ENCODE measurements around the gene MEIS1.

The MEIS1 gene

DNA sequence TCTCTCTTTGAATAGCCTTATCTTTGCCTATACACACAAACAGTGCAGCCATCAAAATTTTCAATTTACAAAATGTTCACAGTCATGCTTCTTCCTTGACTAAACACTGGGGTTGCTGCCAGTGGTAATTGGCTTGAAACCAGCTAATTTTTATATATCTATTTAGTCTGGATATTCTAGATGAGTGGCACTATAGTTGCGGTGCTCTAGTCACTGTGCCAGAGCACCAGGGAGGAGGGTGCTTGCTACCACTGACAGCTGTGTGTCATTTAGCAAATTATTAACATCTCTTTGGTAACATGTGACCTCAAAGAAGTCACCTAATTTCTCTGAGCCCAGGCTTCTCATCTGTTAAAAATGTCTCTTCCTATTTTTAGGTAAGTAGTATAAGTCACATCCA lies 130.4 kb downstream of the MEIS1 start:
- Histone ChIP-seq H3K9me2 (replicated peaks; ENCODE audit: insufficient read depth, low read length) (no peaks in the 10 kb centered on the region), H3K9me3 (replicated peaks; ENCODE audit: insufficient read depth, low read length) (no peaks in the 10 kb centered on the region), H3K9ac (ENCODE audit: low read length) (no peak overlapping the region), H3K79me2 (ENCODE audit: low read length) (no peaks in the 10 kb centered on the region), H2AFZ (ENCODE audit: low read length) (no peak overlapping the region), H3K4me3 (ENCODE audit: low read length) (no peak overlapping the region), H3K27me3 (replicated peaks; ENCODE audit: insufficient read depth, low read length) (no peaks in the 10 kb centered on the region), H4K20me1 (ENCODE audit: insufficient read depth, low read length) (no peaks in the 10 kb centered on the region), H3K4me2 (ENCODE audit: low read depth, low read length) (no peak overlapping the region), H3K36me3 (replicated peaks; ENCODE audit: insufficient read depth, low read length) (no peaks in the 10 kb centered on the region), H3K4me1 (ENCODE audit: low read length) (no peaks in the 10 kb centered on the region), H3K27ac (ENCODE audit: low read length) (no peak overlapping the region), H3F3A (ENCODE audit: insufficient read depth, low read length) (no peaks in the 10 kb centered on the region)
- no peak for TF ChIP-seq EZH2phosphoT487 (IDR thresholded peaks at IDR 0.05; ENCODE audit: low read length)
- no peak for TF ChIP-seq EZH2 (optimal IDR thresholded peaks at IDR 0.05; ENCODE audit: low read depth, low read length)
- no peak for TF ChIP-seq CTCF (IDR thresholded peaks at IDR 0.05; ENCODE audit: low read length)
- no peak for DNase-seq

DNA sequence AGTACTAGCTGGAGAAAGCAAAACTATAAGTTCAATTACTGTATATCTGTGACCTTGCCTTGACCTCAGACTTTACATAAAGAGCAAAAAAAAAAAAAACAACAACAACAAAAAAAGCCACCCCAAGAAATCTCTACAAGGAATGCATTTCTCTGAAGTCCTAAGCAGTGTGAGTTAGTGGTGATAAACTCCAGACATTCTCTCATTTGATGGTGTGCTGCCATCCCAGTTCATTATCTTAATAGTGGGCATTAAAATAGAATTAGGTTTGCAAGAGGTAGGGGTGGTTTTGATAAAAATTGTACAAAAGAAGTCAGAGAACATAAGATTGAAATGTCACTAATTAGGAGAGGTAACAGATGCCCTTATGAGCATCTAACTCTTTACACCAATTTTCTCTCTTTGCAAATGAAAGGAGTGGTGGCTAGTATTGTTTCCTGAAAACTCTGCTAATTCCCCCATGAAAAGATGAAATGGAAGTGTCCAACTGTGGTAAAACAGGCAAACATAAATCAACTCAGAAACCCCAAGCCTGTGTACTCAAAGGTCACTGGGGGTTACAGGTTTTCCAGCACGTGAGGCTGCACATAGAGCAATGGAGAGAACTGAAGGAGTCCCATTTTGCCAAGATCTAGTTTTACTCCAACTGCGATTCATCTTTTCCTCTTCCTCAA lies 131.9 kb downstream of the MEIS1 start:
- no peak for DNase-seq
- Histone ChIP-seq H3K36me3 (replicated peaks; ENCODE audit: insufficient read depth, low read length) (no peaks in the 10 kb centered on the region), H3K9me3 (replicated peaks; ENCODE audit: insufficient read depth, low read length) (no peaks in the 10 kb centered on the region), H3K4me3 (ENCODE audit: low read length) (no peak overlapping the region), H3K27me3 (replicated peaks; ENCODE audit: insufficient read depth, low read length) (no peaks in the 10 kb centered on the region), H3K79me2 (ENCODE audit: low read length) (no peaks in the 10 kb centered on the region), H3K4me2 (ENCODE audit: low read depth, low read length) (no peak overlapping the region), H3K4me1 (ENCODE audit: low read length) (no peaks in the 10 kb centered on the region), H3K9ac (ENCODE audit: low read length) (no peak overlapping the region), H3K9me2 (replicated peaks; ENCODE audit: insufficient read depth, low read length) (no peaks in the 10 kb centered on the region), H3F3A (ENCODE audit: insufficient read depth, low read length) (no peaks in the 10 kb centered on the region), H4K20me1 (ENCODE audit: insufficient read depth, low read length) (no peaks in the 10 kb centered on the region), H3K27ac (ENCODE audit: low read length) (no peak overlapping the region), H2AFZ (ENCODE audit: low read length) (no peak overlapping the region)
- TF ChIP-seq EZH2phosphoT487 (IDR thresholded peaks at IDR 0.05; ENCODE audit: low read length), result no peak
- no peak for TF ChIP-seq CTCF (IDR thresholded peaks at IDR 0.05; ENCODE audit: low read length)

DNA sequence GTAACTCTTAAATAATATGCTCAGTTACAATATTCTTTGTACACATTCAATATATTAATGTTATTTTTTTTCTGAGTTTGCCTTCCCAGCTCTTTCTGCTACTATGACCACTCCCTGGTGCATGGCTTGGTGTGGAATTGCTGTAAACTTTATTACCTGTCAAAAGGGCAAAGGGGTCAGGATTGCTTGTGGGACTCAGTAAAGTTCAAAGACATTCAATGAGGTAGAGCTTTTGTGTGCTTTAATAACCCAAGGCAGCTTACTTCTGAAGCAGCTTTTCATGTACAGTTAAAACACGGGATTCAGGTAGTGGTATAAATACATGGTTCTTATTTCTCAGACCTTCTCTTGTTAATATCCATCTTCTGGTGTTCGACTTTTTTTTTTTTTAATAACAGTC lies 132.8 kb downstream of the MEIS1 start:
- Histone ChIP-seq H3K9ac (ENCODE audit: low read length) (no peak overlapping the region), H3F3A (ENCODE audit: insufficient read depth, low read length) (no peaks in the 10 kb centered on the region), H3K4me1 (ENCODE audit: low read length) (no peaks in the 10 kb centered on the region), H3K27ac (ENCODE audit: low read length) (no peak overlapping the region), H3K79me2 (ENCODE audit: low read length) (no peaks in the 10 kb centered on the region), H3K36me3 (replicated peaks; ENCODE audit: insufficient read depth, low read length) (no peaks in the 10 kb centered on the region), H3K4me2 (ENCODE audit: low read depth, low read length) (no peak overlapping the region), H3K9me2 (replicated peaks; ENCODE audit: insufficient read depth, low read length) (no peaks in the 10 kb centered on the region), H2AFZ (ENCODE audit: low read length) (no peak overlapping the region), H3K9me3 (replicated peaks; ENCODE audit: insufficient read depth, low read length) (no peaks in the 10 kb centered on the region), H3K4me3 (ENCODE audit: low read length) (no peak overlapping the region), H4K20me1 (ENCODE audit: insufficient read depth, low read length) (no peaks in the 10 kb centered on the region), H3K27me3 (replicated peaks; ENCODE audit: insufficient read depth, low read length) (no peaks in the 10 kb centered on the region)
- DNase-seq, result no peak
- TF ChIP-seq CTCF (IDR thresholded peaks at IDR 0.05; ENCODE audit: low read length) (no peak), EZH2phosphoT487 (IDR thresholded peaks at IDR 0.05; ENCODE audit: low read length) (no peak), EZH2 (optimal IDR thresholded peaks at IDR 0.05; ENCODE audit: low read depth, low read length) (no peak)
